ENCODE results near the gene CDK14.

CDK14 gene

GRCh38 chr7:90692947-90693346, 96.8 kb downstream of the CDK14 start:
- Histone ChIP-seq H3K27me3 (ENCODE audit: insufficient read depth, poor library complexity, severe bottlenecking) (no peaks in the 10 kb centered on the region), H3K27ac (replicated peaks) (no peak overlapping the region), H3K4me3 (replicated peaks; ENCODE audit: insufficient read depth, low read length) (no peak overlapping the region)
- no peak for TF ChIP-seq SPI1 (IDR thresholded peaks at IDR 0.05; ENCODE audit: borderline replicate concordance, low read depth)
- TF ChIP-seq GABPA (IDR thresholded peaks at IDR 0.05; ENCODE audit: low read depth): no peak
- TF ChIP-seq CTCF (IDR thresholded peaks at IDR 0.05; ENCODE audit: insufficient read depth, low read length): no peak
- no peak for TF ChIP-seq REST (IDR thresholded peaks at IDR 0.05; ENCODE audit: insufficient replicate concordance, low read depth)
- no peak for TF ChIP-seq POLR2AphosphoS5 (IDR thresholded peaks at IDR 0.05; ENCODE audit: low read depth)
- no peak for DNase-seq (ENCODE audit: low read depth in 1 of 2, low spot score in 1 of 2)

- Histone ChIP-seq H3K27ac (replicated peaks) (no peak overlapping the region), H3K27me3 (ENCODE audit: insufficient read depth, poor library complexity, severe bottlenecking) (no peaks in the 10 kb centered on the region), H3K4me3 (replicated peaks; ENCODE audit: insufficient read depth, low read length) (no peak overlapping the region)
- DNase-seq (ENCODE audit: low read depth in 1 of 2, low spot score in 1 of 2): no peak
- TF ChIP-seq GABPA (IDR thresholded peaks at IDR 0.05; ENCODE audit: low read depth) (no peak), SPI1 (IDR thresholded peaks at IDR 0.05; ENCODE audit: borderline replicate concordance, low read depth) (no peak), CTCF (IDR thresholded peaks at IDR 0.05; ENCODE audit: insufficient read depth, low read length) (no peak), POLR2AphosphoS5 (IDR thresholded peaks at IDR 0.05; ENCODE audit: low read depth) (no peak), REST (IDR thresholded peaks at IDR 0.05; ENCODE audit: insufficient replicate concordance, low read depth) (no peak)
Measured at GRCh38 chr7:90693939-90694338, 97.8 kb downstream of the CDK14 start.

- no peaks in the 10 kb centered on the region for H3K27me3 ChIP-seq (ENCODE audit: insufficient read depth, poor library complexity, severe bottlenecking)
- H3K27ac ChIP-seq (replicated peaks): no peak overlapping the region
- TF ChIP-seq SPI1 (IDR thresholded peaks at IDR 0.05; ENCODE audit: borderline replicate concordance, low read depth): no peak
- no peak for TF ChIP-seq CTCF (IDR thresholded peaks at IDR 0.05; ENCODE audit: insufficient read depth, low read length)
- no peak for TF ChIP-seq REST (IDR thresholded peaks at IDR 0.05; ENCODE audit: insufficient replicate concordance, low read depth)
- TF ChIP-seq POLR2AphosphoS5 (IDR thresholded peaks at IDR 0.05; ENCODE audit: low read depth): no peak
- TF ChIP-seq GABPA (IDR thresholded peaks at IDR 0.05; ENCODE audit: low read depth): no peak
Measured at GRCh38 chr7:90698616-90699015, 102.5 kb downstream of the CDK14 start.

More at GRCh38 chr7:90698616-90699015, 102.5 kb downstream of the CDK14 start:
- no peak overlapping the region for H3K4me3 ChIP-seq (replicated peaks; ENCODE audit: insufficient read depth, low read length)
- DNase-seq (ENCODE audit: low read depth in 1 of 2, low spot score in 1 of 2): no peak
